Neural cell (in vitro differentiated cells): ENCODE data around the gene CMTM7.

ENCODE experiments used
- CTCF ChIP-seq: fragments of 450-650 bp; IDR thresholded peaks from 2 replicates; pipeline ENCODE4 v1.5.1; 2014; ENCODE audit warnings: antibody characterized with exemption, mild to moderate bottlenecking, moderate library complexity; ENCODE audit not compliant: poor library complexity, severe bottlenecking
- EZH2 ChIP-seq: fragments of 200-600, 300-800 bp; shearing (Covaris generic), sonication (generic); IDR thresholded peaks from 2 replicates; pipeline ENCODE4 v1.6.1; 2014; ENCODE audit warnings: antibody characterized with exemption, low read length, borderline replicate concordance, mild to moderate bottlenecking; ENCODE audit not compliant: insufficient read depth, poor library complexity, severe bottlenecking
- POLR2AphosphoS5 ChIP-seq: IDR thresholded peaks from 2 replicates; pipeline ENCODE4 v1.6.1; 2012

DNA sequence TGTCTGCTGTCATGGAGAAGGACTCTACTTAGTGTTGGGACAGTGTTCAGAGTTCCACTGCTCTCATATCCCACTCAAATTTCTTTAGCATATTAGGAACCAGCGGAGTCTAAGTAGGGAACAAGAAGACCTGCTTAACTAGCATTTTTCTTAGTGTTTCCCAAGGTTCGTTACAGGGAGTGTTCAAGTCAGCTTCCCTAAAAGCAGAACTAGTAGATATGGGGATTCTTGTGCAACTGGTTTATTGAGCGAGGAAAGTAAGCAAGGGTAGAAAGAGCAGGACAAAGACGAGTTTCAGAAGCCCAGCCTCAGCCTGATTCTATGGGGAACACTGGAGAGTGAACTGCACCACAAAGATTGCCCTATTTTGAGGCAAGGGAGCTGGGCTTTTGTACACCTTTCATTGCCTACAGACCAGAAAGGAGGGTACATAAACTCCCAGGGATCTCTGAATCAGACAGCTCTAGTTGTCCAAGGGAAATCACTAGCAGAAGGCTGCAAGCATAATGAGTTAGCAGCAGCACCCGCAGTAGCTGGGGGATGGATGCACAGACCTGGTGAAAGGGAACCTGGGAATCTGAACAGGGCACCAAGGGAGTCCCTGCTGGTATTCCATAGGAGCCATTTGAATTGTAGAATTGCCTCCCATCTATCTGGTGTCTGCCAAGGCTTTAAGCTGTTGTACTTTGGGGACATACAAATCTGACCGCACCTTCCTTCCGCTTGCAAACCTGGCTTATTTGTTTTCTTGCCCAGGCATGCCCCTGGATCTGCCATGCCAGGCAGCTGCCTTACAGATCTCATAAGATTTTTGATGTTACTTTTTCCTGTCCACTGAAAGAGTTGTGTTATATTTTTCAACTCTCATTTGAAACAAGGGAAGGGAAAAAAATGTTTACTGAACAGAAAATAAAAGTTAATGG lies 15.1 kb downstream of the CMTM7 start:
- TF ChIP-seq CTCF (no peak), EZH2 (no peak), POLR2AphosphoS5 (no peak)
